ENCODE measurements around the gene FLT3LG. TPM values are rescaled to one million over a fixed set of nuclear protein-coding genes. Genes with fewer than 3 reads are reported as not detected.

Gene FLT3LG
- total RNA-seq, 1 donor: 4.3 TPM

DNA sequence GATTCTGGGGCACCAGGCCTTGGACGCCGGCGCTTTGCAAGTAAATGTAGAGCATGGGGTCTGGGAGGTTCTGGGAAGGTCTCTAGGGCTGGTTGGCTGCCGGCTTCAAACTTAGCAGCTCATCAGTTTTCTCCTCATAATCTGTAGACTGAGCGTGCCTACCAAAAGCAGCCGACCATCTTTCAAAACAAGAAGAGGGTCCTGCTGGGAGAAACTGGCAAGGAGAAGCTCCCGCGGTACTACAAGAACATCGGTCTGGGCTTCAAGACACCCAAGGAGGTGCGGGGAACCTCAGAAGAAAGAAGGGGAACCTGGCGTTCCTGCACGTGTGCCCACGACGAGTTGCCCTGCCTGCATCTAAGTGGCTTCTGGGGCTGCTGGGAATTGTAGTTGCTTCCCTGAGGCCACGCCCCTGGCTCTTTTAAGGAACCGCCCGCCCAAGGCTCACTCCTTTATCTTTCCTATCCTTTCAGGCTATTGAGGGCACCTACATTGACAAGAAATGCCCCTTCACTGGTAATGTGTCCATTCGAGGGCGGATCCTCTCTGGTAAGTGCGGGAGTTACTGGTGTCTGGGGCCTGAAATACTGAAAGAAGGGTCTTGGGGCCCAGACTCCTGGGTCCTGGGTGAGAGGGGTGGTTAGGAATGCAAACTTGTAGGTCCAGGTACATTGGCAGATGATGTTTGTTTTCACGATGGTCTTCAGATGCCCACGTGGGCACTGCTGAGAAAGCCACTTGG lies 23.2 kb downstream of the FLT3LG start:
- Histone ChIP-seq H2AFZ (ENCODE audit: low read length) (no peak overlapping the region), H3K27me3 (ENCODE audit: insufficient read depth, low read length) (no peaks in the 10 kb centered on the region), H3K9me3 (ENCODE audit: low read depth, low read length) (no peaks in the 10 kb centered on the region), H3K36me3 (ENCODE audit: insufficient read depth, low read length) (peaks cover 35% of the 10 kb centered on the region), H3K4me2 (ENCODE audit: insufficient read depth, low read length) (peak overlapping the region; percentile 89), H3K79me2 (ENCODE audit: insufficient read depth, low read length) (peaks cover 31% of the 10 kb centered on the region), H4K20me1 (ENCODE audit: insufficient read depth, low read length) (peaks cover 35% of the 10 kb centered on the region), H3K4me1 (ENCODE audit: insufficient read depth, low read length) (peaks cover 21% of the 10 kb centered on the region), H3K4me3 (ENCODE audit: insufficient read depth, low read length) (peak overlapping the region; percentile 97), H3K27ac (ENCODE audit: low read depth, low read length) (peak overlapping the region; percentile 96)
- TF ChIP-seq, protein P1, sequence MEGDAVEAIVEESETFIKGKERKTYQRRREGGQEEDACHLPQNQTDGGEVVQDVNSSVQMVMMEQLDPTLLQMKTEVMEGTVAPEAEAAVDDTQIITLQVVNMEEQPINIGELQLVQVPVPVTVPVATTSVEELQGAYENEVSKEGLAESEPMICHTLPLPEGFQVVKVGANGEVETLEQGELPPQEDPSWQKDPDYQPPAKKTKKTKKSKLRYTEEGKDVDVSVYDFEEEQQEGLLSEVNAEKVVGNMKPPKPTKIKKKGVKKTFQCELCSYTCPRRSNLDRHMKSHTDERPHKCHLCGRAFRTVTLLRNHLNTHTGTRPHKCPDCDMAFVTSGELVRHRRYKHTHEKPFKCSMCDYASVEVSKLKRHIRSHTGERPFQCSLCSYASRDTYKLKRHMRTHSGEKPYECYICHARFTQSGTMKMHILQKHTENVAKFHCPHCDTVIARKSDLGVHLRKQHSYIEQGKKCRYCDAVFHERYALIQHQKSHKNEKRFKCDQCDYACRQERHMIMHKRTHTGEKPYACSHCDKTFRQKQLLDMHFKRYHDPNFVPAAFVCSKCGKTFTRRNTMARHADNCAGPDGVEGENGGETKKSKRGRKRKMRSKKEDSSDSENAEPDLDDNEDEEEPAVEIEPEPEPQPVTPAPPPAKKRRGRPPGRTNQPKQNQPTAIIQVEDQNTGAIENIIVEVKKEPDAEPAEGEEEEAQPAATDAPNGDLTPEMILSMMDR (IDR thresholded peaks at IDR 0.05; ENCODE audit: extremely low read depth, low read depth, low read length): no peak
- peak; percentile 94 for DNase-seq (ENCODE audit: insufficient read length, low spot score, missing footprints)

- Histone ChIP-seq H3K79me2 (ENCODE audit: insufficient read depth, low read length) (peaks cover 31% of the 10 kb centered on the region), H3K4me1 (ENCODE audit: insufficient read depth, low read length) (peaks cover 21% of the 10 kb centered on the region)
These were observed 23.7 kb downstream of the FLT3LG start for GRCh38 chr19:49497789-49498103.

DNA sequence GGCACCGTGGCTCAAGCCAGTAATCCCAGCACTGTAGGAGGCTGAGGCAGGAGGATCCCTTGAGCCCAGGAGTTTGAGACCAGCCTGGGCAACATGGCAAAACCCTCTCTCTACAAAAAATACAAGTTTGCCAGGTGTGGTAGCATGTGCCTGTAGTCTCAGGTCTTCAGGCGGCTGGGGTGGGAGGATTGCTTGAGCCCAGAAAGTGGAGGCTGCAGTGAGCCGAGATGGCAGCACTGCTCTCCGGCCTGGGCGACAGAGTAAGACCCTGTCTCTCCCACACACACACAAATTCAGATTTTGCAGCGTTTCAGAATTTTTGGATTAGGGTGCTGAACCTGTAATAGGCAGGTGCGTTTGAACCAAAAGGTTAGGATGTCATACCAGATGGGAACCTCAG lies 24.5 kb downstream of the FLT3LG start:
- Histone ChIP-seq H2AFZ (ENCODE audit: low read length) (no peak overlapping the region), H4K20me1 (ENCODE audit: insufficient read depth, low read length) (peaks cover 30% of the 10 kb centered on the region), H3K4me3 (ENCODE audit: insufficient read depth, low read length) (peak overlapping the region; percentile 27), H3K36me3 (ENCODE audit: insufficient read depth, low read length) (peaks cover 29% of the 10 kb centered on the region), H3K27me3 (ENCODE audit: insufficient read depth, low read length) (no peaks in the 10 kb centered on the region), H3K9me3 (ENCODE audit: low read depth, low read length) (no peaks in the 10 kb centered on the region), H3K4me1 (ENCODE audit: insufficient read depth, low read length) (peaks cover 21% of the 10 kb centered on the region), H3K79me2 (ENCODE audit: insufficient read depth, low read length) (peaks cover 31% of the 10 kb centered on the region), H3K27ac (ENCODE audit: low read depth, low read length) (no peak overlapping the region), H3K4me2 (ENCODE audit: insufficient read depth, low read length) (peak overlapping the region; percentile 89)
- TF ChIP-seq, protein P1 (IDR thresholded peaks at IDR 0.05; ENCODE audit: extremely low read depth, low read depth, low read length): no peak
- no peak for DNase-seq (ENCODE audit: insufficient read length, low spot score, missing footprints)

More at GRCh38 chr19:49497789-49498103, 23.7 kb downstream of the FLT3LG start:
- no peak overlapping the region for H2AFZ ChIP-seq (ENCODE audit: low read length)
- peak overlapping the region; percentile 97 for H3K4me3 ChIP-seq (ENCODE audit: insufficient read depth, low read length)
- DNase-seq (ENCODE audit: insufficient read length, low spot score, missing footprints): no peak
- no peaks in the 10 kb centered on the region for H3K9me3 ChIP-seq (ENCODE audit: low read depth, low read length)
- peaks cover 30% of the 10 kb centered on the region for H4K20me1 ChIP-seq (ENCODE audit: insufficient read depth, low read length)
- H3K27me3 ChIP-seq (ENCODE audit: insufficient read depth, low read length): no peaks in the 10 kb centered on the region
- no peak overlapping the region for H3K27ac ChIP-seq (ENCODE audit: low read depth, low read length)
- peaks cover 30% of the 10 kb centered on the region for H3K36me3 ChIP-seq (ENCODE audit: insufficient read depth, low read length)
- H3K4me2 ChIP-seq (ENCODE audit: insufficient read depth, low read length): peak overlapping the region; percentile 89
- TF ChIP-seq, protein P1 (IDR thresholded peaks at IDR 0.05; ENCODE audit: extremely low read depth, low read depth, low read length): no peak

GRCh38 chr19:49499030-49499670 lies 25.1 kb downstream of the FLT3LG start:
- Histone ChIP-seq H3K4me2 (ENCODE audit: insufficient read depth, low read length) (peak overlapping the region; percentile 31), H3K36me3 (ENCODE audit: insufficient read depth, low read length) (peaks cover 29% of the 10 kb centered on the region), H3K4me3 (ENCODE audit: insufficient read depth, low read length) (peak overlapping the region; percentile 27), H4K20me1 (ENCODE audit: insufficient read depth, low read length) (peaks cover 30% of the 10 kb centered on the region), H3K79me2 (ENCODE audit: insufficient read depth, low read length) (peaks cover 31% of the 10 kb centered on the region), H2AFZ (ENCODE audit: low read length) (no peak overlapping the region), H3K9me3 (ENCODE audit: low read depth, low read length) (no peaks in the 10 kb centered on the region), H3K27ac (ENCODE audit: low read depth, low read length) (no peak overlapping the region), H3K4me1 (ENCODE audit: insufficient read depth, low read length) (peaks cover 21% of the 10 kb centered on the region), H3K27me3 (ENCODE audit: insufficient read depth, low read length) (no peaks in the 10 kb centered on the region)
- peak; percentile 56 for DNase-seq (ENCODE audit: insufficient read length, low spot score, missing footprints)
- TF ChIP-seq, protein P1 (IDR thresholded peaks at IDR 0.05; ENCODE audit: extremely low read depth, low read depth, low read length): no peak
